GM10266 (cell line): ENCODE results near the gene PDE10A.

ENCODE experiments used
- DNase-seq: peaks from one replicate; pipeline ENCODE4 v3.0.0; 2012; ENCODE audit errors: extremely low spot score
- CTCF ChIP-seq: IDR thresholded peaks from 2 replicates; pipeline ENCODE4 v1.5.1; 2012; ENCODE audit warnings: mild to moderate bottlenecking, low read depth; ENCODE audit not compliant: control insufficient read depth, insufficient read depth; ENCODE audit errors: missing control alignments

PDE10A gene

GRCh38 chr6:165661664-165662025, 1.4 kb downstream of the PDE10A start:
- TF ChIP-seq CTCF, result no peak
- DNase-seq, result peak; percentile 48

- no peak for TF ChIP-seq CTCF
- peak; percentile 46 for DNase-seq
These were observed 2.0 kb downstream of the PDE10A start for GRCh38 chr6:165660857-165661663.

GRCh38 chr6:165659945-165660856, 2.8 kb downstream of the PDE10A start:
- no peak for TF ChIP-seq CTCF
- peak; percentile 25 for DNase-seq

- TF ChIP-seq CTCF, result no peak
- no peak for DNase-seq
These were observed 4.5 kb downstream of the PDE10A start for GRCh38 chr6:165658395-165659058.

GRCh38 chr6:165657325-165657680, 5.7 kb downstream of the PDE10A start:
- TF ChIP-seq CTCF, result no peak
- no peak for DNase-seq

- no peak for DNase-seq
- no peak for TF ChIP-seq CTCF
These were observed 6.3 kb downstream of the PDE10A start for GRCh38 chr6:165656581-165657324.
